Measurements from ENCODE around the gene SLC25A12. TPM values are rescaled to one million over a fixed set of nuclear protein-coding genes. Genes with fewer than 3 reads are reported as not detected.
A peak's percentile ranks its signal among the peaks of the same experiment; 100 is the strongest.
"Not testable (repeated sequence)": the region's sequence is repeated elsewhere in the genome, so short reads cannot be mapped to it uniquely, and the experiment has no call there.

The SLC25A12 gene
- polyA plus RNA-seq, 4 donors, result 23.4 to 33.2 (median 26.7) TPM

DNA sequence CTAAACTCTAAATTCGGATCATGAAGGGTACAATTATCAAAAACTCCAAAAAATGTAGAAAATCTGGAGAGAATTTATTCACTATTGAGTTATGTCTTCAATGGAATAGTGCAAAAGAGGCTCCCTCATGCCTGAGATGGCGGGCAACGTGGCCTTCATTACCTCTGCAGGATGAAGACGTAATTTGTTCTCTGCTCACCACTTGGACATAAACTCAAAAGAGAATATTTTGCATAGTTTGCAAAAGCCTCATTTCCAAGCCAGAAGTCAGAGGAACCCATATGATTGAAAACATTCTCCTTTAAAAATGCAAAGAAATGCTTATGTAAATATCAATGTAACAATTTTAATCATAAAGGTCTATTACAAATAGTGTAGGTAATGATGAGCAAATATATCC is 58.7 kb downstream of the SLC25A12 start:
- no peak for DNase-seq (ENCODE audit: low read depth in 4 of 4, low spot score in 2 of 4)

DNA sequence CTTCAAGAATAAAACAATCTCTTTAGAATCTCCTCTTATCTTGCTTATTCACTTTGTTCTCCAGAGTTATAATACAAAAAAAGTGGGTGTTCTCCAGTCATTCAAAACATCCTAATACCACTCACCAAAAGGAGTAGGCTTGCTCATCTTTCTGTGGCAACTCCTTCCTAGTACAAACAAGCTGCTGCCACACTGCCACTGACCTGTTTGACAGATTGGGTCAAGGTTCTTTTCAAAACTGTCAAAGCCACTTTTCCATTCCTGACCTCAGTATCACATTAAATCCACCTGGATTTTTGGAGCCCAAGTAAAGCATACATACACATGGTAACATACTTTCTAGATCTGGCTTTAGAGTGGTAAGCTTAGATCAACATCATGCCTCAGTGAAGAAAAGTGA is 59.8 kb downstream of the SLC25A12 start:
- DNase-seq (ENCODE audit: low read depth in 4 of 4, low spot score in 2 of 4), result no peak

DNA sequence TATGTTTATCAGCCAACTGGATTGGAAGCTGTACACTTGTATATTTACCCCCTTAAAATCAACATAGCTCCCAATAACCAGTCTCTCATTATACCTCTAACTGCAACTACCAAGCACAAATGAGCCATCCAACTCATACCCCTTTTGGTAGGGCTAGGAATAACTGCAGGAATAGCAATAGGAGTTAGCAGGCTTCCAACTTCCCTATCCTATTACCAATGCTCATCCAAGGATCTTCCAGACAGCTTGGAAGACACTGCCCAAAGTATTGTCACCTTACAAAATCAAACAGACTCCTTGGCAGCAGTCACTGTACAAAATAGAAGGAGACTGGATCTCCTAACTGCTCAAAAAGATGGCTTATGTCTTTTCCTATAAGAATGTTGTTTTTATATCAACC is 61.6 kb downstream of the SLC25A12 start:
- DNase-seq (ENCODE audit: low read depth in 4 of 4, low spot score in 2 of 4), result no peak

DNA sequence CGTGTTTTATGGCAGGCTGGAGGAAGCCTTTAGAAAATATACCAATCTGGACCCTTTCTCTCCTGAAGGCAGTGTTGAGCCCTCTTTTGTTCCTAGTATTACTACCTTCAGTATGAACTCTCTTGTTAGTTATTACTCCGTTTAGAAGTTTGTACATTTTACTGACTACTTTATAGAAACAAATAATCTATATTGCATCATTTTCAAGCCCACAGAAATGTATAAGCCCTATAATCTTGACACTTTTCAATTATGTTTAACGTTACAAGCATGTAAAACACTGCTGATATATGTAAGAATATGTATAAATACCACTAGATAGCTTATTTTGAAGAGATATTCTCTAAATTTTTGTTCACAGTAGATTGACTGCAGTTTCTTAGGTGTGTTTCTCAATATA is 64.0 kb downstream of the SLC25A12 start:
- DNase-seq (ENCODE audit: low read depth in 4 of 4, low spot score in 2 of 4), result no peak

DNA sequence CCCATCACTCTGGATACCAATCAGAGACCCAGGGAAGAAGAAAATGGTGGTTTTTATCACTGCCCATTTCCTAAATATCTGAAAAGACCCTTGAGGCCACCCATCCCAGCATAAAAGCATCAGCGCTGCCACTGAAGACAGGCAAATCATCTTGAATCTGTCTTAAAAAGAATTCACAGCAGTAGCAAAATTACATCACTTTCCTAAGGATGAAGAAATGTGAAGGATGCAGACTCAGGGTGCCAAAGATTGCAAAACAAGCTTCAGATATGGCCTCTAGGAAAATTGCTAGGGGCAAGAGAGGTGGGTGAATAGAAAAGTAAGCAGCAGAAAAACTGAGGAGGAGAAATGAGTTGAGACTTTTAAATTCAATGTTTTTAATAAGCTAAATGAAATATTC is 70.0 kb downstream of the SLC25A12 start:
- DNase-seq (ENCODE audit: low read depth in 4 of 4, low spot score in 2 of 4), result no peak

DNA sequence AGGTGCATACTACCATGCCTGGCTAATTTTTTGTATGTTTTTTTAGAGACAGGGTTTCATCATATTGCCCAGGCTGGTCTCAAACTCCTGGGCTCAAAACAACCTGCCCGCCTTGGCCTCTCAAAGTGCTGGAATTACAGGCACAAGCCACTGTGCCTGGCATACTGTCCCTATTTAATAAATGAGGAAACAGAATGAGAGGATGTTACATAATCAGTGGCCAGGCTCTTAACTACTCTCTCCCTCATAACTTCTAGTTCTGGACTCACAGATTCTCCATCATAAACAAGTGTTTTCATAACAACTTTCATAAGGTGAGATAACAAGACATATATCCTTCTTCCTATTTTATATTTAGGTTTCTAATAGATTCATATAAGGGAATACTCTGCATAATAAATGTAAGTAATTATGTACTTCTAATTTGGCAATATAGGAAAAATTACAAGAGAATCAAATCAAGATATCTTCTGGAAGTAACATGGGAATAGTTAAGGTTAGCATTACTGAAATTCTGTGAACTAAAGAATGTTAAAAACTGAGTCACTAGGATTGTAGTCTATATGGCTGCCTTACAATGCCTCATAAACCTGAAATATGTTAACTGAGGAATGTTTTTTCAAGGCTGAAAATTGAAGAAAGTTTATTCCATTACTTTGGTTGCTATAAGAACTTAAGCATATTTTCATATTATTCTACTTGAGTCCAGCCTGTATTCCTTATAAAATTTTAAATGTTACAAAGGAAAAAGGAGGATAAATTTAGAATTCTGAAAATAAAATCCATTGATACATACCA is 71.3 kb downstream of the SLC25A12 start:
- DNase-seq (ENCODE audit: low read depth in 4 of 4, low spot score in 2 of 4), result no peak

DNA sequence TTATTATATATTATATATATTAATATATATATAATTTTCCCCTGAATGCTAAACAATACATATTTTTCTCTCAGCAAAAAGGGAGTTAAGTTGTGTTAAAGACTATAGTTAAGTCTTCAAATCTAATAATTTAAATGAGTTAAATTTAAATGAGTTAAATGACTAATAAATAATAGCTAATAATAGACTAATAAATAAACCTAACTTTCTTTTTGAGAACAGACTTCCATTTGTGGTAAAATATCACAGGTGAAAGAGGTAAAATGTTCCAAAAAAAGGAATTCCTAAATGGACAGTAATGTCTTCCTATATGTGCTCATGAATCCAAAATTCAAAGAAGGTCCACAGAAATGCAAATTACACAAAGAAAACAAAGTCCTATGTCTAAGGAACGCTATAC is 74.6 kb downstream of the SLC25A12 start:
- no peak for DNase-seq (ENCODE audit: low read depth in 4 of 4, low spot score in 2 of 4)

DNA sequence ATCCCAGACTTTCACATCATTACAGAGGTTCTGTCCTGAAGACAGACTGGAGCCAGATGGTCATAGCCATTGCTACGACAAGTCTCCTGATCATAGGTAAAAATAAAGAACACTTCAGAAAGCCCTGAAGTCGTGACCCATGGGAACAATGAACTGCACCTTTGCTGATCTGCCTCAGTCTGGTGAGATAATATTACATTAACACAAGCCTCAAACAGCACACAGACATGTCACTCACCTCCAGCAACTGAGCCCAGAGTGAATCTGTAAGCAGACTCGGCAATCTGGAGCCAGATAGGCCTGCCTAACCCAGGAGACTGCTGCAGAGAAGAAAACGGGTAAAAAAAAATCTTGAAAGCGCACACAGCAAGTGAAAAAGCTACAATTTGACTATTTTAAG is 79.2 kb downstream of the SLC25A12 start:
- no peak for DNase-seq (ENCODE audit: low read depth in 4 of 4, low spot score in 2 of 4)

DNA sequence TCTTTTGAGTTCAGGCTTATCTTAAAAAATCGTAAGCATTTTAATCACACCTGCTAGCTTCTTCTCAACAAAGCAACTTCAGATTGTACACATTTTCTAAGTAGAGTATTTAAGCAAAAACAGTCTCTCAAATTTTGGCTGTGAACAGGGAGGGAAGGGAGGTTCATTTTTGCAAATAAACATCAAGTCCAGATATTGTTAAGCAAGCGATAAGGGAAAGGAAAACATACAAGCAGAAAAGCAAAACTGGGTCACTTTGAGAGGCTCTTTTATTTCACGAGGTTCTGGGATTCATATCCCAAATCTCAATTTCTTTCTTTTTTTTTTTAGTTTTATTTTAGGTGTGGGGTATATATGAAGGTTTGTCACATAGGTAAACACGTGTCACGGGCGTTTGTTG is 79.9 kb downstream of the SLC25A12 start:
- no peak for DNase-seq (ENCODE audit: low read depth in 4 of 4, low spot score in 2 of 4)

DNA sequence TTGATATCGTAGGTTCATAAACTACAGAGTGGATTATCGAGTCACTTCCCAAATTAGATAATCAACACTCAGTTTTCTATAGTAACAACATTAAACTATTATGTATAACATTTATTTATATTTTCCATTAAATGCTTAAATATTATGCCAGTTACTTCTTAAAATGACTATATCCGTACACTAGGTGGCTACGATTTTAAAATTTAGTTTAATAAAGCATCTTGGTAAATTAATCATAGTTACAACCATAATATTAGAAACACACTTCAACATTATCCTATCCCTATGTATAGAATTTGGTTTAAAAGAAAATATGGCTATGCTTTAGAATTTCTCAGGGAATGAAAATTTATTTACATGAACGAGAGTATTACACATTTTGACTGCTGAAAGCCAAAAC is 80.3 kb downstream of the SLC25A12 start:
- DNase-seq (ENCODE audit: low read depth in 4 of 4, low spot score in 2 of 4), result no peak

DNA sequence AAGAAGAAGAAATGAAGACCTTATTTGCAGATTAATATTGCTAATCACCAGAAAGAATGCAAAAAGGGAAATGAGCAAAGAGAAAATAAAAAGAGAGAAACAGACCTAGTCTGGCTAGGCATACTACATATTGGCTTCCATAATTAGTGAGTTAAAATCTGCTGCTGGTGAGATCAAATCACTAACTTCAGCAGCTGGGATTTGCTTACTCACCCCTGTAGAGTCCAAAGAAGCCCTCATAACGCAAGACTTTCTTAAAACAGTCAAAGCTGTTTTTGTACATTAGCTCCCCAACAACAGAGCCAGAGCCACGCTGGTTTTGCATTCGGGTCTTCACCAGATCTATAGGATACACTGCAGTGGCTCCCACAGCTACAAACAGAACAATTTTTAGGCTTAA is 80.9 kb downstream of the SLC25A12 start:
- DNase-seq (ENCODE audit: low read depth in 4 of 4, low spot score in 2 of 4), result no peak

DNA sequence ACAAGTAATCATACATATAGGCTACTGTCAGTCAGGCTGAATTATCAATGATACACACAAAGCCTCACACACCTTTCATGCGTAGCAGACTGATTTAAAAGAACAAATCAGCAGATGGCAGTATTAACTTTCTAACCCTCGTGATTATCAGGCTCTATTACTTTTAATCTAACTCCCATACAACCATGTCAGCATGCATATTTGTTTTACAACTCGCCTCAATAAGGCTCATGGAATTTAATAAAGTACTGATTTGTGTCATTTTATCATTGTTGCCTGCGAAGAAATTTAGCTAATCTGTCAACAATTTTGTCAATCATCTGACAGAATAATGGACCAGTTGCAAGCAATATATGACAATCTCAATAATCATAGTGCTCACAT is 82.8 kb downstream of the SLC25A12 start:
- DNase-seq (ENCODE audit: low read depth in 4 of 4, low spot score in 2 of 4), result peak in 2 of 4 donors; percentile 12 to 16

DNA sequence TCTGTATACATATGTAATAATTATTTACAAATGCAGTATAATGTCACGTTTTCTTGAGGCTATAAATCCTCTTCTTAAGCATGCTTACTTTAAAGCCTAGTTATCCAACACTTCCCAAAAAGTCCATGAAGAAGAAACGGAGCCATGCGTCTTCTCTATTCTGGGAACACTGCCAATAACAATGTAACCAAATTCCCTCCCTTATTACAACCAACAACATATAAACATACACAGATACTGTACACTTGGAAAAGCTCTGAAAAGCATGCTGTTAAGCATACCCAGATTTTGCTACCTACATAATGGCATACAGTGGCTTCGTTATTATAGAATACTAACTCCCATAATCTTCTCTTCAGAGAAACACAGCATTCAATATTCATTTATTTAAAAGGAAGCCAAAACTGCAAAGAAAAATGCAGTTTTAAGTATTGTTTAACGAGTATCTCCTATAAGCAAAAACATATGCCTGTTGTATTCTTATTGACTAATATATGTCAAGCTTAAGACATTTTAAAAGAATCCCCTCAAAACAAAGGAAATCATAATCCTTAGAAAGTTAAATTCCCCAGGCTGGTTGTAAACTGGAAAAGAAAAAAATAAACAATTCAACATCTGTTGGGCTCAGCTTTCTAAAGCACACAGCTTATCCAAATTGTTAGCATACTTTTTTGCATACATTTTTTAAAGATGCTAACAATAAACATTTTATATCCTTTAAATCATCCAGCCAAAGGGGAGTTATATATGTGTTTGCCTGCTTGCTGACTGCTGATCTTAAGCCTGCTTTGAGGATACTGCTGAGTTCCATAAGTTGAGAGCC is 83.4 kb downstream of the SLC25A12 start:
- peak; percentile 32 to 50 (median 44) for DNase-seq (ENCODE audit: low read depth in 4 of 4, low spot score in 2 of 4)

DNA sequence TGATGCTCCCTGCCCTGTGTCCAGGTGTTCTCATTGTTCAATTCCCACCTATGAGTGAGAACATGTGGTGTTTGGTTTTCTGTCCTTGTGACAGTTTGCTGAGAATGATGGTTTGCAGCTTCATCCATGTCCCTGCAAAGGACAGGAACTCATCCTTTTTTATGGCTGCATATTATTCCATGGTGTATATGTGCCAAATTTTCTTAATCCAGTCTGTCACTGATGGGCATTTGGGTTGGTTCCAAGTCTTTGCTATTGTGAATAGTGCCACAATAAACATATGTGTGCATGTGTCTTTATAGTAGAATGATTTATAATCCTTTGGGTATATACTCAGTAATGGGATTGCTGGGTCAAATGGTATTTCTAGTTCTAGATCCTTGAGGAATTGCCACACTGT is 85.2 kb downstream of the SLC25A12 start:
- not testable (repeated sequence) for DNase-seq (ENCODE audit: low read depth in 4 of 4, low spot score in 2 of 4)

DNA sequence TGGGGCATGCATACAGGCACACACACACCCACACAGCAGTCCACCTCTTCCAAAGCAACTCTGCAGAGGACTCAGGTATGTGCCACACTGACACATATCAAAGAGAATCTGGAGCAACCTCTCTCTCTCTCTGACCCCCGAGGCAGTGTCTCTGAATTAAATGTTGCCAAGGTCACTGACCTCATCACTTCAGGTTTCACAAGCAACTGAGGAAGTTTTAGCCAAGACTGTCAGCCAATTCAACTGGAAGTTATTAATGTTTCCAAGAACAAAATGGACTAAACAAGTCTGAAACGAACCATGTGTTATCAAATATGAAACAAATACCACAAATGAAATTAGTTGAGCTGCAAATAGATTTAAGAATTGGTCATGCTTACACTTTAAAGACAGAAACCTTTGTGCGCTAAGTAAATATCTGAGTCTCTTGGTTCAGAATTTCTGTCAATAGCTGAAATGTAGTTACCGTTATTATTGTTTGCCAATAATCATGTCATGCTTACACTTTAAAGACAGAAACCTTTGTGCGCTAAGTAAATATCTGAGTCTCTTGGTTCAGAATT is 86.1 kb downstream of the SLC25A12 start:
- no peak for DNase-seq (ENCODE audit: low read depth in 4 of 4, low spot score in 2 of 4)

DNA sequence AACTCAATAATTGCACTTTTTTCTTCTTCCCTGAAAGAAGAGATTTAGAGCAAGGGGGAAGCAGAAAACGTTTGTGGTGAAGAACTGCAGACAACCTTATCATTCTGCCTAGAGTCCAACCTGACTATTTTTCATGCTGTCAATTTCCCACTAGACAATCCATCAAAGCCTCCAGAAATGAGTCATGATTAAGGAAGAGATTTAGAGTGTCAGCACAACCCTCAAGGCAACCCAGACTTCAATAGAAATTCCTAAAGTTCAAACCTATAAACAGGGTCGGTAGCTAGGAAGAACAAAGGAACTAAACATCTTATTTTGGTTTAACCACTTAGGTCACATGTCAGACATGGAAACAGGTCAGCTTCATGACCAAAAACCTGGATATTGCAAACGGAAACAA is 86.9 kb downstream of the SLC25A12 start:
- DNase-seq (ENCODE audit: low read depth in 4 of 4, low spot score in 2 of 4), result no peak

DNA sequence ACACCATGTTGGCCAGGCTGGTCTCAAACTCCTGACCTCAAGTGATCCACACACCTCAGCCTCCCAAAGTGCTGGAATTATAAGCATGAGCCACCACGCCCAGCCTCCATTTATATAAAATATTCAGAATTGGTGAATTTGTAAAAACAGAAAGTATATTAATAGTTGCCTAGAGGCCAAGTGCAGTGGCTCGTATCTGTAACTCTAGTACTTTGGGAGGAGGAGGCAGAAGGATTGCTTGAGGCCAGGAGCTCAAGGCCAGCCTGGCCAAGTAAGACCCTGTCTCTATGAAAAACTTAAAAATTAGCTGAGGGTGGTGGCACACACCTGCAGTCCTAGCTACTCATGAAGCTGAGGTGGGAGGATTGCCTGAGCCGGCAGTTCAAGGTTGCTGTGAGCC is 89.6 kb downstream of the SLC25A12 start:
- no peak for DNase-seq (ENCODE audit: low read depth in 4 of 4, low spot score in 2 of 4)

DNA sequence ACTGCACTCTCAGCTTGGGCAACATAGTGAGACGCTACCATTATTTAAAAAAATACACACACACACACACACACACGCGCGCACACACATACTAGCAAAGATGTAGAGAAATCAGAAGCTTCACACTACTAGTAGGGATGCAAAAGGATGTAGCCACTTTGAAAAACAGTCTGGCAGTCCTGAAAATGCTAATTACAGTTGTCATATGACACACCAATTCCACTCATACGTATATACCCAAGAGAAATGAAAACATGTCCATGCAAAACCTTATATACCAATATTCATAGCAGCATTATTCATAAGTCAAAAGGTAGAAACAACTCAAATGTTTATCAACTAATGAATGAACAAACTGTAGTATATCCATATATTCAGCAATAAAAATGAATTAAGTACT is 90.3 kb downstream of the SLC25A12 start:
- no peak for DNase-seq (ENCODE audit: low read depth in 4 of 4, low spot score in 2 of 4)

DNA sequence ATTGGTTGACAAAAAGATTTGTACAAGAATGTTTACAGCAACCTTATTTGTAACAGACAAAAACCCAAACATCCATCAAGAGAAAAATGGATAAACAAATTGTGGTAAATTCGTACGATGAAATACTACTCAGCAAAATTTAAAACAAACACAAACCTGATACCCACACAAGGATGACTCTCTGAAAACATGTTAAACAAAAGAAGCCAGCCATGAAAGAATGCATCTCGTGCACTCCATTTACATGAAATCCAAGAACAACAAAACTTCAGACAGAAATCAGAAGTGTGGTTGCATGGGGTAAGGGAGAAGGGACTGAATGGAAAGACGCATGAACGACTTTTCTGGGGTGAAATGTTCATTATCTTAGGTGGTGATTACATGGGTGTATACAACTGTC is 93.4 kb downstream of the SLC25A12 start:
- DNase-seq (ENCODE audit: low read depth in 4 of 4, low spot score in 2 of 4), result no peak

DNA sequence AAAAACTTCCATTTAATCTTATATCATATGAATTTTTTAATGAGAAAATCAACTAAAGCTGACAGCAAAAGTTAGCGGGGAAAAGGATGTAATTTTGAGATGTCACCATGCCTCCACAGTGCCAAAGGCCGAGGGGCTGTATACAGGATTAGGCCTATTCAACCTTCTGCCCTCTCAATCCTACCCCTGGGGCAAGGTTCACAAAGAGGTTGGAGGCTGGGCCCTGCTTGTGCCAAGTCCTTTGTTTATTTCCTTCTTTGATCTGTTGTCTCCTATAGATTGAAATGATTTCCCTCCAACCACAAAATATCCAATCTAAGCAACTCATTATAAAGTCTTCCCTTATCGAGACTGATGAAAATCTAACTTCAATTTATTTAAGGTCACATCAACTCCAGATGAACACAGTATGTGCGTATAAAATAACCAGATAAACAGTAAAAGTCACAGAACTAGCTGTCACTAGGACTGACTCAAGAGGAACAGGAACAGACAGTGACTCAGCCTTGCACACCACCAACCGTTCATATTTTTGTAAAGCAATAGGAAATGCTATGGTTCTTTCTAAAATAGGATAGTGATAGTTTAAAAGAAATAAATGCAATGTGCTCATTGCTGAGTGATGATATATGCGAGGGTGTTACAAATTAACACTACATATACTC is 95.8 kb downstream of the SLC25A12 start:
- DNase-seq (ENCODE audit: low read depth in 4 of 4, low spot score in 2 of 4), result no peak

DNA sequence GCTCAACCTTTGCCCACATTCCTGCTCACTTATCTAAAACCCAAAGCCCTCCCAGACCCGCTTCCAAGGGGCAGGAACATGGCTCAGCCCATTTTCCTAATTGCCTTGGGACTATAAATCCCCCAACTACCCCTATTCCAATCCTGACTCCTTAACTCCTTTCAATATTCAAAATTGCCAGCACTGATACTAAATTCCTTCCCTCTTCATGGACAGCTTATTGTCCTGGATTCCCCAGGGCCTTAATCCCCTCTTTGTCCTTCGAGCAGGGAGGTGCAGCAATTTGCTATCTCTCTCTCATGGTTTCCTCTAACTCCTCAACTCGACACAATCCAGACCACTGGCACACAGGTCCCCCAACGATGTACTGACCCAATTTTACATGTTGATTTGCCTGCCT is 99.1 kb downstream of the SLC25A12 start:
- no peak for DNase-seq (ENCODE audit: low read depth in 4 of 4, low spot score in 2 of 4)
